GM18951 (cell line): Measurements from ENCODE around the gene COL18A1.
"Not testable (repeated sequence)": the region's sequence is repeated elsewhere in the genome, so short reads cannot be mapped to it uniquely, and the experiment has no call there.

Source experiments
- POLR2A ChIP-seq: IDR thresholded peaks from 4 replicates; pipeline ENCODE4 v1.6.1; 2011; ENCODE audit warnings: mild to moderate bottlenecking; ENCODE audit not compliant: insufficient read length, insufficient read depth; ENCODE audit errors: extremely low read depth
- in situ Hi-C: fragments of 300-500 bp; cut with MboI; formaldehyde crosslinking; loops from one replicate; pipeline ENCODE4 v1.12.0; 2022; ENCODE audit warnings: low sequenced_read_pairs, mixed read lengths, inconsistent platforms; ENCODE audit not compliant: unreplicated experiment

COL18A1 gene

GRCh38 chr21:45429221-45430175 lies 24.5 kb downstream of the COL18A1 start:
- in situ Hi-C loops: no loop called here
- TF ChIP-seq POLR2A: no peak

GRCh38 chr21:45430521-45431501 lies 25.8 kb downstream of the COL18A1 start:
- in situ Hi-C loops: no loop called here
- TF ChIP-seq POLR2A: no peak

GRCh38 chr21:45431781-45432572 lies 27.0 kb downstream of the COL18A1 start:
- in situ Hi-C loops: no loop called here

GRCh38 chr21:45432575-45433255 lies 27.8 kb downstream of the COL18A1 start:
- in situ Hi-C loops: no loop called here
- no peak for TF ChIP-seq POLR2A

More at GRCh38 chr21:45431781-45432572, 27.0 kb downstream of the COL18A1 start:
- TF ChIP-seq POLR2A: no peak

GRCh38 chr21:45433301-45433700 lies 28.3 kb downstream of the COL18A1 start:
- in situ Hi-C loops: no loop called here

GRCh38 chr21:45433911-45434644 lies 29.1 kb downstream of the COL18A1 start:
- TF ChIP-seq POLR2A: no peak
- in situ Hi-C loops: no loop called here

More at GRCh38 chr21:45433301-45433700, 28.3 kb downstream of the COL18A1 start:
- no peak for TF ChIP-seq POLR2A

GRCh38 chr21:45434645-45435217 lies 29.8 kb downstream of the COL18A1 start:
- in situ Hi-C loops: no loop called here
- TF ChIP-seq POLR2A: no peak

- no peak for TF ChIP-seq POLR2A
- in situ Hi-C loops: no loop called here
Observed at GRCh38 chr21:45435405-45435981, 30.5 kb downstream of the COL18A1 start.

GRCh38 chr21:45436351-45437065 lies 31.5 kb downstream of the COL18A1 start:
- TF ChIP-seq POLR2A: no peak
- in situ Hi-C loops: no loop called here

- in situ Hi-C loops: not testable (repeated sequence)
Observed at GRCh38 chr21:45437844-45438243, 32.9 kb downstream of the COL18A1 start.

GRCh38 chr21:45438391-45439145 lies 33.6 kb downstream of the COL18A1 start:
- no peak for TF ChIP-seq POLR2A
- in situ Hi-C loops: no loop called here
